Loucy (cell line): ENCODE data around the gene PRRC2B.

Experiments
- EZH2phosphoT487 ChIP-seq: fragments of 200-600 bp; IDR thresholded peaks from 2 replicates; pipeline ENCODE4 v1.6.1; 2018; ENCODE audit warnings: antibody characterized with exemption, mild to moderate bottlenecking, moderate library complexity, borderline replicate concordance
- TF ChIP-seq, protein P1 (sequence below): fragments of 200-600 bp; sonication (generic); conservative IDR thresholded peaks from 2 replicates; pipeline ENCODE4 v1.5.1; 2014; ENCODE audit warnings: mild to moderate bottlenecking, antibody characterized with exemption, low read length

GRCh38 chr9:131525643-131526565 is 132.0 kb downstream of the PRRC2B start:
- TF ChIP-seq, protein P1, sequence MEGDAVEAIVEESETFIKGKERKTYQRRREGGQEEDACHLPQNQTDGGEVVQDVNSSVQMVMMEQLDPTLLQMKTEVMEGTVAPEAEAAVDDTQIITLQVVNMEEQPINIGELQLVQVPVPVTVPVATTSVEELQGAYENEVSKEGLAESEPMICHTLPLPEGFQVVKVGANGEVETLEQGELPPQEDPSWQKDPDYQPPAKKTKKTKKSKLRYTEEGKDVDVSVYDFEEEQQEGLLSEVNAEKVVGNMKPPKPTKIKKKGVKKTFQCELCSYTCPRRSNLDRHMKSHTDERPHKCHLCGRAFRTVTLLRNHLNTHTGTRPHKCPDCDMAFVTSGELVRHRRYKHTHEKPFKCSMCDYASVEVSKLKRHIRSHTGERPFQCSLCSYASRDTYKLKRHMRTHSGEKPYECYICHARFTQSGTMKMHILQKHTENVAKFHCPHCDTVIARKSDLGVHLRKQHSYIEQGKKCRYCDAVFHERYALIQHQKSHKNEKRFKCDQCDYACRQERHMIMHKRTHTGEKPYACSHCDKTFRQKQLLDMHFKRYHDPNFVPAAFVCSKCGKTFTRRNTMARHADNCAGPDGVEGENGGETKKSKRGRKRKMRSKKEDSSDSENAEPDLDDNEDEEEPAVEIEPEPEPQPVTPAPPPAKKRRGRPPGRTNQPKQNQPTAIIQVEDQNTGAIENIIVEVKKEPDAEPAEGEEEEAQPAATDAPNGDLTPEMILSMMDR = no peak
- TF ChIP-seq EZH2phosphoT487 = no peak
